Activated CD8-positive, alpha-beta memory T cell treated with anti-CD3 and anti-CD28 coated beads, Interleukin-2, amount 50 U/mL, for 4 hours (primary cell): ENCODE measurements around the gene MTUS2.

Experiments
- DNase-seq: peaks from one replicate; pipeline ENCODE4 v3.0.0-alpha.2; 2020

Gene MTUS2

GRCh38 chr13:29428310-29429181 is 608.4 kb downstream of the MTUS2 start:
- DNase-seq = no peak

- DNase-seq = no peak
These were observed 609.3 kb downstream of the MTUS2 start for GRCh38 chr13:29429286-29429900.

- DNase-seq = no peak
These were observed 614.2 kb downstream of the MTUS2 start for GRCh38 chr13:29434217-29434945.

- no peak for DNase-seq
These were observed 615.2 kb downstream of the MTUS2 start for GRCh38 chr13:29435125-29435911.

GRCh38 chr13:29436291-29436690 is 616.2 kb downstream of the MTUS2 start:
- DNase-seq = no peak

DNA sequence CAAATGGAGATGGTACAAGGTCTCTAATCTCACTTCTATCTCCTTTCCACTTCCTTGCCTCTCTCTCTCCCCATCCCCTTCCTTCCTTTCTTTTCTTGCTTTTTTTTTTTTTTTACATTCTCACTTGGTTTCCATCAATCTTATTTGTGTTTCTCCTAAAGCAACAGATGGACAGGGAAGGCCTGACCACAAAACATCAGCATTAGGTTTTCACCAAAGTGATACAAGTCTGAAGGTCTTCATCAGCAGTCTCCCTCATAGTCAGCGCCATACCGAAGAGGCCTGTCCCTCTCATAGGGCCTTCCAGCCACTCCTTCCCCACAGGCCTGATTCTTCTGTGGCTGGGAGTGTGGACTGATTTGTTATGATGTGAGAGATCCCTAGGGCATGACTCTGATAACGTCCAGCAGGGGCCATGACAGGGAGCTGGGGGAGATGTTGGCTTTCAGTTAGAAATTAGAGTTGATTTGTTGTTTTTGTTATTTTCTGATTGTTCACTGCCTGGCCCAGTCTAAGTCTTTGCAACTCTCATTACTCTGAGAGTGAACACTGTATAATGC is 616.7 kb downstream of the MTUS2 start:
- DNase-seq = no peak

DNA sequence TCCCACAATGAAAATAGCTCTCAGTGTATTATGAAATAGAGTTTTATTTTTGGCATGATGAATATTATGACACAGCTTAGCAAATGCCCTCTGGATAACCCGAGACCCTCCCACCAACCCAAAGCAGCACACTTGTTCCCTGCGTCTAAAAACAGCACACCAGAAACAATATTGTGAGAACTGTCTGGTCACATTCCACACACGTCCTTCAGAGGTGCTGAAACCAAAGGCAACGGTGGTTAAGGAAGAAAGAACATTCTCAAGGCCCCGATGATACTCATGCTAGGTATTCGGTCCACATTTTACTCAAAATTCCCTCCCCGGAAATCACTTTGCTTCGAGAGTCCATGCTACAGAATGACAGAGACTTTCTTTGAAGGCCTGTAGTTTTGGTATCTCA is 618.6 kb downstream of the MTUS2 start:
- no peak for DNase-seq

DNA sequence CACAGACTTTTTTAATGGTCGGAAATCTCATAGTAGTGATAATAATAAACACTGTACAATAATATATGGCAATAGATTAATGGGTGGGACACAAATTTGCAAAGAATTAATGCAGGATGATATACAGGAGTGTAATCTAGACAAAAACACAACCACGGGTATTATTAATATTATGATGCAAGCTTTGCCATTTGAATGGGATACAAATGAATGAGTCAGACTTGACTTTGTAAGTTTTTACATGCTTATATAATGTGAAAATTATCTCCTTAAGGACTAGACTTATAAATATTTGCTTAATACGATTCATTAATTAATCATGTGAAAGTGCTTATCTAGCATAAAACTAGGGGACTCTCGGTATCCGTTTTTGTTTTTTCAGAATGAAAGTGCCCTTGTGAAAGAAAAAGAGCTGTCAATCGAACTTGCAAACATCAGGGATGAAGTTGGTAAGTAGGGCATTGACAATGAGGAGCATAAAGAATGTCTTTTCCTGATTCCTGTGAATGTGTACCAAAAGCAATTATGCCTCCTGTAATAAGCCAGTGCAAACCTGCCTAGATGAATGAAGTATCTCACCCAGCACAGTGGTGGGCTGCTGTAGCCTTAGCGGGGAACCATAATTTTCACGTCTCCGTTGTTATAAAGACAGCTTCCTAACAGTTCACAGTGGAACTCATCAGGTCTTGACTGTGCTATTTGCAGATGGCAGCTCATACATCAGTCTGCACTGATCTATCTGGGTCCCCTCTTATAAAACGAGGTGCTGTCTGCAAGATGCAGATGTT is 619.7 kb downstream of the MTUS2 start:
- DNase-seq = no peak

GRCh38 chr13:29441306-29441705 is 621.2 kb downstream of the MTUS2 start:
- DNase-seq = no peak

DNA sequence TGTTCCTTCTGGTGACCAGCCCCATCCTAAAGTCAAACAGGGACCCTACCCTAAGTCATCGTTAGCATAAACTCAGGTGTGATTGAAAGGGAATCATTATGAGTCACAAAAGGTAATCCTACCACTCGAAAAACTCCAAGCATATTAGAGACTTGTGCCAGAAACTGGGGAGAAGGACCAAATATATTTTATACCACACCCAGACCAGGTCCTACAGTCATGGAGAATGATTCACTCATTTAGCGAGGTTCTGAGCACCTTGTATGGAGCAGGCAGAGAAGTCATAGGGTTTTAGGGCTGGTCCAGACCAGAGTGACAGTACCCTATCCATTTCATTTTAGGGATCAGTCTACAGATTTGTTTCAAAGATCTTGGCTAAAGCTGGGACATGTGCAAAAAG is 625.9 kb downstream of the MTUS2 start:
- DNase-seq = no peak

GRCh38 chr13:29448174-29448573 is 628.0 kb downstream of the MTUS2 start:
- no peak for DNase-seq

DNA sequence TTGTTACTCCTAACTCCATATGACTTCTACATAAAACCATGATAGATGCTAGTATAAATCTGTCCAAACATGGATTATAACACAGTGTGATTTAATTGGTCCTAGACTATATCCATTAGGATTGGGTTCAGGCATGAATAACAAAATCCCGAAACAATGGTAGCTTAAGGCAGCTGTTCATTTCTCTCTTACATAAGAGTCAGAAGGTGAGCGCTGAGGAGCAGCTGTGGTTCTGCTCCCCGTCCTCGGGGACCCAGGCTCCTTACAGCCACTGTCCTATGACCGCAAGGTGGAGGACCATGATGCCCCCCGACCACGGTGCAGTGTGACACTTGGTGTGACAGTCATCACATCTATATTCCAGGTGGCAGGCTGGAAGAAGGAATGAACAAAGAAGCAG is 629.6 kb downstream of the MTUS2 start:
- no peak for DNase-seq

DNA sequence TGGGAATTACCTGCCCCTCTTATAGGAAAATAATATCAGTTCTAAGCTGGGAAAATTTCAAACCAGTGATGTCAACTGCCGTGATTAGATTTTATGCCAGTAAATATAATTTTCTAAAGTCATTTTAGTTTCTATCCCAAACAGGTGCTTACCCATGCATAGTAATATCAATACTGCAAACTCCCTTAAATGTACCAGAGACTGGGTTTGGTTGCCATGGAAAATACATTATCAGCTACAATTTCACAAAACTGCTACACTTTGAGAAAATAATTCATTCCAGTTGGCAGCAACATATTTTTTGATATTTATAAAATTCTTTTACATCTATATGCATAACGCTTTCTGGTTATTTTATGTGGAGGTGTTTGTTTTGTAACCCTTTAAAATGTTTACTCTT is 631.8 kb downstream of the MTUS2 start:
- DNase-seq = no peak

DNA sequence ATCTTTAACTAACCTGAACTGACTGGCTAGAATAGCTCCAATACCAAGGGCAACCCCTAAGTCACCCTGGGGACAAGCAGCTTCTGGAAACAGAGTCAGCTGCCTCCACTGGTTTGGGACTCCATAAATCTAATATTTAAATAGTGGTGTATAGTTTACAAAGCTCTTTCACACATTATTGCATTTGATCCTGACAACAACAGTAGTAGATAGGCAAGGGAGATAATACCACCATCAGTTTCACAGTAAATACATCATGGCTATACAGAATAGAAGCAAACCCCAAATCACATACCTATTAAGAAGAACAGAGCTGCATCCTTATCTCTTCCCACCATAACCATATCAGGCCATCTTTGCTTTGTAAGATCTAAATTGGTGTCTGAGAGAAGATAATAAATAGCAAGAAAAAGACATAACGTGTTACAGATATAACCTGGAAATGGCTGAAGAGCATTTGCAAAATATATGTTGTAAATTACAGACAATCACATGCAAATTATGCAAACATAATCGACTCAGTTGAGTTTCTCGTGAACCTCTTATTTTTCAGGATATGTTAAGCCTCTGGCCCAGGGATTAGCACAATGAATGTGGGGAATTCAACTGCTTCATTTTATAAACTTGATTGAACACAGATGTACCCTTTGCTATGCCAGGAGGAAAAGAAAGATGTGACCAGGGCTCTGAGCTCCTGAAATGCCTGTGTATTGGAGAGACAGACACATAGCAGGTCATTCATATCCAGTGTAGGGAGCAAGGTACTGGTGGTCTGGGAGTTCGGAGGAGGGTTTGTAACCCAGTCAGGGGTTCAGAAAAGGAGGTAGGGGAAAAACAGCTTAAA is 632.9 kb downstream of the MTUS2 start:
- no peak for DNase-seq

DNA sequence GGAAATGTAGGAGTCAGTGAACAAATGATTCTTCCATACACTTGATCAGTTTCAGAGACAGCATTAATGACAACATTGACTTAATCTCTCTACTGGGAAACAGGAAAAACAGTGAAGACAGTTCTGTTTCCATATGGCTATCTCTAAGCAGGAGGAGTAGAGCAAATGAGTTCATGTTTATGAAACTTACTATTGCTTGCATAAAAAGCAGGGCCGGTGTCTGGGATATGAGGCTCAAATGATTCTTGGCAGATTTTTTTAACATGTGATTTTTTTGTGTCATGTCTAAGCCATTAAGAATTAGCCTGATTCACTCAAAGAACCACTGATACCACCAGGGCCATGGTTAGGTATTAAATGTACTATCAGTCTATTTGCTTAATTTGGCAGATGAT is 633.5 kb downstream of the MTUS2 start:
- DNase-seq = no peak

- DNase-seq = no peak
These were observed 634.9 kb downstream of the MTUS2 start for GRCh38 chr13:29454931-29455481.

DNA sequence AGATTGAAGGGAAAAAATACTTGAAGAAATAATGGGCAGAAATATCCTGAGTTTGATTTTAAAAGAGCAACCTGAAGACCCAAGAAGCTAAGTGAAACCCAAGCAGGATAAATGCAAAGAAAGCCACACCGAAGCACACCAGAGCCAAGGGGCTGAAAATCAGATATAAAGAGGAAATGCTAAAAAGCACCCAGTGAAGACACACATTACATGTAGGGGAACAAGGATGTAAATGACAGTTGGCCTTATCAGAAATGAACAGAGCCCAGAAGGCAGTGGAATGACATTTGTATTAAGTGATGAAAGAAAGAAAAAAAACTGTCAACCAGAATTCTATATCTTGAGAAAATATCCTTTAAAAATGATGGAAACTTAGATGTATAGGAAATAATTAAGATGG is 636.3 kb downstream of the MTUS2 start:
- no peak for DNase-seq

DNA sequence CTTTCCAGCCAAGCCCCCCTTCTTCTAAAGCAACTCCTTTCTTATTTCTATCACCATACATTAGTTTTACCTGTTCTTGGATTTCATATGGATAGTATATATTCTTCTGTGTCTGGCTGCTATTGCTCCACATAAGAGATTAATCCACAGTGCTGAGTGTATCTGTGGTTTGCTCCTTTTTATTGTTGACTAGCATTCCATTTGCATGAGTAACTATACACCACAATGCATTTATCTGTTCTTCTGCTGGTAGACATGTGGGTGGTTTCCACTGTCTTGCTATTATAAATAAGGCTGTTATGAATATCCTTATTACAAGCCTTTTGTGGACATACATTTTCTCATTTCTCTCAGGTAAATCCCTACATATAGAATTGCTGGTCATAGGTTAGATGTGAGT is 637.2 kb downstream of the MTUS2 start:
- DNase-seq = no peak

- no peak for DNase-seq
These were observed 638.3 kb downstream of the MTUS2 start for GRCh38 chr13:29458419-29458818.

DNA sequence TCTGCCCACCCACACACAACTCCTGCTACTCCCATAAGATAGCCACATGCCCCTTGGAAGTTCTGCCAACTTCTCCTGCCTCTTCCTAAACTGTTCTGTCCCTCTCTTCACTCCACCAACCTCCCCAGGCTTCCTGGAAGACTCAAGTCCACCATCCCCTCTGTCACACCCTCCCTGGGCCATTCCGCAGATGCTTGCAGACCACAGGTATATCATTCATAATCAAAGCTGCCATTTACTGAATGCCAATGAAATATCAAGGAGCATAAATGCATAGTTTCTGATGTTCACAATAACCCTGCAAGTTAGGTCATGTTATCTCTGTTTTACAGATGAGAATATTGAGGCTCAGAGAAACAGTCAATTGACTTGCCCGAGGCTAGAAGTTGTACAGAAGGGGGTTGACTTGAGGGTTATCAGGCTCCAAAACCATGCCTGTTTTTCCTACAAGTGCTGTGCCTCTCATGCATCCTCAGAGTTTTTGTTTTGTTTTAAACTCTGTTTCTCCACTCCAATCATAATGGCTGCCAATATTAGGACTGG is 639.7 kb downstream of the MTUS2 start:
- no peak for DNase-seq
